Breast epithelium (tissue), 3 donors: ENCODE results near the gene DCHS2.

ENCODE experiments used
- POLR2AphosphoS5 ChIP-seq, 3 donors: sonication (generic); formaldehyde crosslinking; IDR thresholded peaks; one replicate each; pipeline ENCODE4 v1.6.1; 2017; ENCODE audit warnings: antibody characterized with exemption in 3 of 3
- TF ChIP-seq, protein P1 (sequence below), 3 donors: fragments of 450-650 bp; IDR thresholded peaks; one replicate each; pipeline ENCODE4 v1.5.1; 2016 to 2017; ENCODE audit warnings: antibody characterized with exemption in 3 of 3, mild to moderate bottlenecking in 3 of 3, moderate library complexity in 3 of 3

DNA sequence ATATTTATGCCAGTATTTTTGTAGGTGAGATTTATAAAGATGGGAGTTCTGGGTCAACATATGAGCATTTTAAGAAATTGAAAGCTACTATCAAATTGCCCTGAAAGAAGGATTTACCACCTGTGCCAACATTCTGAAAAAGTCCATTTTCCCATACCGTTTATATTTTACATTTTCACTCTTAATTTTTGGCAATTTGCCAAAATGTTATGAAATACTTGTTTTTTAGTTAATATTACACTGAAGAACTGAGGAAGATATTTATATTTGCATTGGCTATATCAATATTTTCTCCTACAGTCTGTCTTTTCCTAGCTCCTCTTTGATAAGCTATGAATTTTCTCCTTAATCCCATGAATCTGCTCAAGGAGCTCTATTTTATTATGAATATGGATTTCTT lies 52.4 kb downstream of the DCHS2 start:
- TF ChIP-seq, protein P1, sequence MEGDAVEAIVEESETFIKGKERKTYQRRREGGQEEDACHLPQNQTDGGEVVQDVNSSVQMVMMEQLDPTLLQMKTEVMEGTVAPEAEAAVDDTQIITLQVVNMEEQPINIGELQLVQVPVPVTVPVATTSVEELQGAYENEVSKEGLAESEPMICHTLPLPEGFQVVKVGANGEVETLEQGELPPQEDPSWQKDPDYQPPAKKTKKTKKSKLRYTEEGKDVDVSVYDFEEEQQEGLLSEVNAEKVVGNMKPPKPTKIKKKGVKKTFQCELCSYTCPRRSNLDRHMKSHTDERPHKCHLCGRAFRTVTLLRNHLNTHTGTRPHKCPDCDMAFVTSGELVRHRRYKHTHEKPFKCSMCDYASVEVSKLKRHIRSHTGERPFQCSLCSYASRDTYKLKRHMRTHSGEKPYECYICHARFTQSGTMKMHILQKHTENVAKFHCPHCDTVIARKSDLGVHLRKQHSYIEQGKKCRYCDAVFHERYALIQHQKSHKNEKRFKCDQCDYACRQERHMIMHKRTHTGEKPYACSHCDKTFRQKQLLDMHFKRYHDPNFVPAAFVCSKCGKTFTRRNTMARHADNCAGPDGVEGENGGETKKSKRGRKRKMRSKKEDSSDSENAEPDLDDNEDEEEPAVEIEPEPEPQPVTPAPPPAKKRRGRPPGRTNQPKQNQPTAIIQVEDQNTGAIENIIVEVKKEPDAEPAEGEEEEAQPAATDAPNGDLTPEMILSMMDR (IDR thresholded peaks at IDR 0.05): no peak
- TF ChIP-seq POLR2AphosphoS5 (IDR thresholded peaks at IDR 0.05): no peak
